T-helper 1 cell treated with Interleukin-12 subunit alpha and Interleukin-12 subunit beta and Interleukin-4 antibody, amounts not matched to agents 30 μg/mL and 1 μg/mL, for 36 hours (primary cell): ENCODE measurements around the gene DNAJA2.

Experiments
- H3K27ac Mint-ChIP-seq: one replicate; pipeline ENCODE4 v1.8.0; 2021; ENCODE audit warnings: mild to moderate bottlenecking, mixed read lengths
- H3K27me3 Mint-ChIP-seq: one replicate; pipeline ENCODE4 v1.8.0; 2021; ENCODE audit warnings: low read depth, mixed read lengths
- H3K36me3 Mint-ChIP-seq: one replicate; pipeline ENCODE4 v1.8.0; 2021; ENCODE audit warnings: low read depth, mixed read lengths
- H3K4me1 Mint-ChIP-seq: one replicate; pipeline ENCODE4 v1.8.0; 2021; ENCODE audit warnings: low read depth, mixed read lengths
- H3K4me3 Mint-ChIP-seq: one replicate; pipeline ENCODE4 v1.8.0; 2021; ENCODE audit warnings: mild to moderate bottlenecking, moderate library complexity, mixed read lengths
- H3K9me3 Mint-ChIP-seq: one replicate; pipeline ENCODE4 v1.8.0; 2021; ENCODE audit warnings: mixed read lengths

The DNAJA2 gene

DNA sequence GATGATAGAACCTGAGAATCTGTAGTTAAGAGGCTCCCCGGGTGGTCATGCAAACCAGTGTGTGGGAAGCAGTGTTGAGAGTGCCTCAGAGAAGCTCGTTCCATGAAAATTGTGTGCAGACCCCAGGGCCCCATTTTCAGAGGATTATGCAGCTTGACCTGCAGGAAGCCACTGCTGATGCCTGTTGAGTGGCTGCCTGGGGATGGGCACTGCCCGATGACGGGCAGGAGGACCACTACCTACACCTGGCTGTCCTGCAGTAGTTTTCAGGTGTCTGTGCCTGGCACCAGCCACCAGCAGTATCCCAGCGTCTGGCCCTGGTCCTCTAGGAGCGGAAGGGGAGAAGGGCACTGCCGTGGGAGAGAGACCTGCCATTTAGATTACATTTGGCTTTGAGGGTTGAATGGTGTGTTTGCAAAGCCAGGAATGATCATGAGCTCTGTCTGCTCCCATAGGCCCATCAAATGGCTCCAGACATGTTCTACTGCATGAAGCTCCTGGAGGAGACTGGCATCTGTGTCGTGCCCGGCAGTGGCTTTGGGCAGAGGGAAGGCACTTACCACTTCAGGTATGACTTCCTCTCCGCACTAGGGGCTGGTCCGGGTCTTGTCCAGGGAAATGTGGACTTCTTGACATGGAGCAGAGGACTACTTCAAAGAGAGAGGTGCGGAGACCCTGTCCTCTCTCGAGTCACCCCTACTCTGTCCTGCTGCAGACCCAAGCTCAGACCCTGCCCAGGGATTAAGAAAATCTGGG is 46.8 kb downstream of the DNAJA2 start:
- peaks cover 4% of the 10 kb centered on the region for H3K36me3 Mint-ChIP-seq

DNA sequence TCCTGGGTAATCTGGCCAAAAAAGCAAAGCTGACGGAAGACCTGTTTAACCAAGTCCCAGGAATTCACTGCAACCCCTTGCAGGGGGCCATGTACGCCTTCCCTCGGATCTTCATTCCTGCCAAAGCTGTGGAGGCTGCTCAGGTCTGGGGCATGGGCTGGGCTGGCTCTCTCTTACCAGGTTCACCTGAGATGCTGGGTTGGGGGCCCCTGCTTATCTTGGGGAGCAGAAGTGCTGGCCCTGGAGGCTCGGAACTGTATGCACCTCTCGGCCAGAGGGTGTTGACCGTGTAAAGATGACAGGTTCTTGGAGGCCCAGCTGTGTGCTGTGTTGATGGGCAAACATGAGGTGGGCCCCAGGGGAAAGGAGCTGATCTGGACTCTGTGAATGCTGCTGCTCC is 49.1 kb downstream of the DNAJA2 start:
- no peaks in the 10 kb centered on the region for H3K9me3 Mint-ChIP-seq
- H3K4me1 Mint-ChIP-seq, result peaks cover 3% of the 10 kb centered on the region
- no peak overlapping the region for H3K4me3 Mint-ChIP-seq
- no peaks in the 10 kb centered on the region for H3K27me3 Mint-ChIP-seq
- H3K36me3 Mint-ChIP-seq, result peaks cover 6% of the 10 kb centered on the region
- H3K27ac Mint-ChIP-seq, result no peak overlapping the region

More for the DNA sequence above, 46.8 kb downstream of the DNAJA2 start:
- H3K4me1 Mint-ChIP-seq, result peaks cover 4% of the 10 kb centered on the region
- H3K4me3 Mint-ChIP-seq, result no peak overlapping the region
- H3K27ac Mint-ChIP-seq, result no peak overlapping the region
- no peaks in the 10 kb centered on the region for H3K27me3 Mint-ChIP-seq
- H3K9me3 Mint-ChIP-seq, result no peaks in the 10 kb centered on the region

DNA sequence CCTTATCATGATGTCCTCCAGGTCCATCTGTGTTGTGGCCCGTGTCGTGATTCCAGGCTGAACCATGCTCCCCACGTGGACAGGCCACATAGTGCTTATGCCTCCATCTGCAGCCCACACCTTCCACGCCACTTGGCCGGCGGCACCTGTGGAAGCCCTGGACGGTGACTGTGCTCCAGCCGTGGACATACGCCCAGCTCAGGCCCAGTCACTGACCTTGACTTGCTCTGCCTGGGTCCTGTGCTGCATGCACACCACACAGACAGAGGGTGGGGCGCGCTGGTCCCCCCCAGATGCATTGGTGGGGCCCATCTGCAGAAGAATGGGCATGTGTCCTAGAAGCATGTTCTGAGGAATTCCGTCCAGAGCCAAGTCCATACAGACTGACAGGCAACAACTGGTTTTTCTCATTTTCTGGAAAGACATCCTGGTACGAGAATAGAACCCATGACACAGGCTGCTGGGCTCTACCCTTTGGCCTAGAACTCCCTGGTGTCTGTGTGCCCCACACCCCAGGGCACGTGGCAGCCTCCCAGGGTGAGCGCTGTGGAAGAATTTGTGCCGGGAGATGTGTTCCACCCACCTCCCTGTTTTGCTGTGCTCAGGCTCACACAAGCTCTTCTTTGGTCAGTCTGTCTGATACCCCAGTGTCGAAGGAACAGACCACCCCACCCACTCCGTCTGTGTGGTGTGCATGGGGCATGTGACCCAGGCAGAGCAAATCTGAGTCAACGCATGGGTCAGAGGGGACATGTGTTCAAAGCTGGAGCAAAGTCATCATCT is 49.8 kb downstream of the DNAJA2 start:
- H3K9me3 Mint-ChIP-seq, result no peaks in the 10 kb centered on the region

DNA sequence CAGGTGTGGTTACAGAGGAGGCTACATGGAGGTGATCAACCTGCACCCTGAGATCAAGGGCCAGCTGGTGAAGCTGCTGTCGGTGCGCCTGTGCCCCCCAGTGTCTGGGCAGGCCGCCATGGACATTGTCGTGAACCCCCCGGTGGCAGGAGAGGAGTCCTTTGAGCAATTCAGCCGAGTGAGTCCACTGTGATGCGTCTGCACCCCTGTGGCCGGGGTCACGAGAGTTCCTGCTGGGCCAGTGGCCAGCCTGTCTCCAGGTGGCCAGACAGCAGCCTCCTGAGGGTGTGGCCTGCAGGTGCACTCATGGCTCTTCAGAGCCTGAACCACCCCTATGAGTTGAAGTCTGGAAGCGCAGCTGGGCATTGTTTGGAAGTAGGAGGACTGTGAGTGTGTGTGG is 51.2 kb downstream of the DNAJA2 start:
- peaks cover 3% of the 10 kb centered on the region for H3K36me3 Mint-ChIP-seq
- H3K27me3 Mint-ChIP-seq, result no peaks in the 10 kb centered on the region
- H3K4me1 Mint-ChIP-seq, result peaks cover 2% of the 10 kb centered on the region
- no peaks in the 10 kb centered on the region for H3K9me3 Mint-ChIP-seq
- H3K27ac Mint-ChIP-seq, result no peak overlapping the region
- no peak overlapping the region for H3K4me3 Mint-ChIP-seq

More for the DNA sequence above, 49.8 kb downstream of the DNAJA2 start:
- no peak overlapping the region for H3K27ac Mint-ChIP-seq
- no peak overlapping the region for H3K4me3 Mint-ChIP-seq
- H3K4me1 Mint-ChIP-seq, result peaks cover 2% of the 10 kb centered on the region
- H3K27me3 Mint-ChIP-seq, result no peaks in the 10 kb centered on the region
- peaks cover 3% of the 10 kb centered on the region for H3K36me3 Mint-ChIP-seq

DNA sequence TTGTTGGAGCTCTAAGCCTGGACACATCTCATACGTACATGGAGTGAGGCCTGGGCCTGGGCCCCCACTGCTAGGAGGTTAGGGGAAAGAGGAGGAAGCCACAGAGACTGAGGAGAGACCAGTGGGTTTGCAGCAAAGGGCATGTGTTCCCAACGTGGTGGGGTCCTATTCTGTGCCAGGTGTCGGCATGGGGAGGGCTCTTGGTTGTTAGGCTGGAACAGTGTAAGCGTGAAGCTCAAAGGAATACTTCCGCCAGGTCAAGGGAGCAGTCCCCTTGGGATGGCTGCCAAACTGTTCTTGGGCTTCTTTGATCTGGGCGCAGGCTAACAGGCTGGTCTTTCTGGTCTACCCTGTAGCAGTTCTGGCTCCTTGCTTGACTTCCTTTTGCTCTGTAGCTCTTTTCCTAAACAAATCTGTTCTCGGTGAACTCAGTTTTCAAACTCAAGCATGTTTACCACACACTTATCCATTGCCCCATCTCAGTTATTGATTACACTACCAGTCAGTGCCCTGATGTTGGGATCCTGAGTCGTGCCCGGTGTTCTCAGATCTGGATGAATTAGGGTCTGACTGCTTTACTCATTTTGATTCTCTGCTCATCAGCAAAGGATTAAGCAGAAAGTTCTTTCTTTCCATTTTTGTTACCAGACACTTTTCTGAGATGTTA is 52.9 kb downstream of the DNAJA2 start:
- H3K4me1 Mint-ChIP-seq, result peaks cover 2% of the 10 kb centered on the region
- no peak overlapping the region for H3K4me3 Mint-ChIP-seq
- H3K36me3 Mint-ChIP-seq, result peaks cover 6% of the 10 kb centered on the region
- H3K27me3 Mint-ChIP-seq, result no peaks in the 10 kb centered on the region
- H3K27ac Mint-ChIP-seq, result no peak overlapping the region
- H3K9me3 Mint-ChIP-seq, result no peaks in the 10 kb centered on the region

DNA sequence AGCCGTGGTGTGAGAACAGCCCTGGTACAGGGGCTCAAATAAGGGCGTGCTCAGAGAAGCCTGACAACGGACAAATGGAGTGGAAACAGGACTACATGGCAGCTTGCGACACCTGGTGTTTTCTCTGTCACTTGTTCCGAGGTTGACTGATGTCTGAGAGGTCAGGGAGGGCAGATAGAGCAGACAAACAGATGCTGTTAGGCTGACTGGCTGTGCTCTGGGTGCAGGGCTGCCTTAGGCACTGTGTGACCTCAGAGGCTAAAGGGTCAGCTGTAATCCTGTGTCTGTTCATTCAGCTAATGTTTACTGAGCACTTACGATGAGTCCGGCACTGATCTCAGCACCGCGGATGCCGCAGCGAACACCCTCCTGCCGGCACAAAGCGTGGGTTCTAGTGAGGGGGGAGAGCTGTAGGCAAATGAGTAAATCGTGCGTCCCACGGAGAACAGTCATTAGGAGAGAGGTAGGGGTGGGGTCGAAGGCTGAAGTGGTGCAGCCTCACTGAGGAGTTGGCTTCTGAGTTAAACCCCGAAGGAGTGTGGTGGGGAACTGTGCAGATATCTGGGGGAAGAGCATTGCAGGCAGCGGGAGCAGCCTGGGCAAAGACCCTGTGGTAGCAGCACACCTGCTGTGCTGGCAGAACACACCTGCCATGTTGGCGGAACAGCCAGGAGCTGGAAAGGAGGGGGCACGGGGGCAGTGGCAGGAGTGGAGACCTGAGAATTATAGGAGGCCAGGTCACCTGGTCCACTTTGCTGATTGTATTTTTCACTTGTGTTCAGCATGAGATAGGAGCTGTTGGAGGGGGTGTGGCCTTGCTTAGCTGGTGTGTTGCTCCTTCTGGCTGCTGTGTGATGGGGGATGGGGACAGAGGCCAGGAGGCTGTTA is 54.3 kb downstream of the DNAJA2 start:
- H3K27me3 Mint-ChIP-seq, result no peaks in the 10 kb centered on the region
- H3K4me3 Mint-ChIP-seq, result no peak overlapping the region
- H3K36me3 Mint-ChIP-seq, result peaks cover 8% of the 10 kb centered on the region
- H3K9me3 Mint-ChIP-seq, result no peaks in the 10 kb centered on the region
- peaks cover 2% of the 10 kb centered on the region for H3K4me1 Mint-ChIP-seq
- H3K27ac Mint-ChIP-seq, result no peak overlapping the region

DNA sequence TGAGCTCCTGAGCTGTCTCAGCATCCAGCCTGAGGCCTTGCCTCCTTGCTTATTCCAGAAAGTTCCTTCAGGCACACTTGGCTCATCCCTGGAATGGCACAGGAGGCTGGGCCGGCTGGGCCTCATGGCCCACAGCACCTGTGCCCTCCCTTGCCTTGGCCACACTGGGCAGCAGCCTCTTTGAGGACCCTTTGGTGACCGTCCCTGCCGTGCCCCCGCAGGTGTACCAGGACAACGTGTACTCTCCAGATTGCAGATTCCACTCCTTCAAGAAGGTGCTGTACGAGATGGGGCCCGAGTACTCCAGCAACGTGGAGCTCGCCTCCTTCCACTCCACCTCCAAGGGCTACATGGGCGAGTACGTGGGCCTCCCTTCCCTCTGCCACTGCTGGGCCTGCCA is 55.1 kb downstream of the DNAJA2 start:
- Mint-ChIP-seq H3K27me3 (no peaks in the 10 kb centered on the region), H3K9me3 (no peaks in the 10 kb centered on the region), H3K4me3 (no peak overlapping the region), H3K4me1 (peaks cover 2% of the 10 kb centered on the region), H3K27ac (no peak overlapping the region), H3K36me3 (peaks cover 8% of the 10 kb centered on the region)

DNA sequence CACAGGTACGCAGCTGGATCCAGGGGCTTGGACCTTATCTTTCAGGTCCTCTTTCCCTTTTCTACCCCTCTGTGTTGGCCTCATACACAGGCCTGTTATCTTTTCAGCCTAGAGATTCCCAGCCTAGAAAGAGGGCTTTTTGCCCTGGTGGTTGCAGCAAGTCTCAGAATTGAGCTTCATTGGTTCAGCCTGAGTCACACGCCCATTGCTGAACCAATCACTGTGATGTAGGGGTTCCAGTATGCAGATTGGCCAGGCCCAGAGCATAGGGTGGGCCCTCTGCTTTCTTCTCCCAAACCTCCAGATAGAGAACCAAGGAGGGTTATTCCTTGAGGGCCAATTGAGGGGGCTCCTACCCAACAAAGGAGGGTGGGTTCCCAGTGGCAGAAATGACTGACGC is 56.5 kb downstream of the DNAJA2 start:
- H3K9me3 Mint-ChIP-seq, result no peaks in the 10 kb centered on the region
- peaks cover 2% of the 10 kb centered on the region for H3K4me1 Mint-ChIP-seq
- H3K4me3 Mint-ChIP-seq, result no peak overlapping the region
- peaks cover 7% of the 10 kb centered on the region for H3K36me3 Mint-ChIP-seq
- no peaks in the 10 kb centered on the region for H3K27me3 Mint-ChIP-seq
- no peak overlapping the region for H3K27ac Mint-ChIP-seq

DNA sequence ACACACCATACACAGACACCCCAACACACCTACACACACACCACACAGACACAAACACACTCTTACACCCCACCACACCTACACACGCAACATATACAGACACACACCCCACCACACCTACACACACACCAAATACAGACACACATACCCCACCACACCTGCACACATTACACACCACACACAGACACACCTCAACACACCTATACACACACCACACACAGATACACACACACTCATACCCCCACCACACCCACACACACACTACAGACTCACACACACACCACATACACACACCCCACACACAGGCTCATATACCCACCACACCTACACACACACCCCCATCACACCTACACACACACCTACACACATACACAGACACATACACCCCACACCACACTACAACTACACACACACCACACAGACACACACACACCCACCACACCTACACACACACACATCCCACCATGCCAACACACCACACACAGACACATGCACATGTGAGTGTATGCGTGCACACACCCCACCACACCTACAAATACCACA is 57.9 kb downstream of the DNAJA2 start:
- Mint-ChIP-seq H3K4me1 (peaks cover 10% of the 10 kb centered on the region), H3K4me3 (no peak overlapping the region), H3K9me3 (no peaks in the 10 kb centered on the region), H3K27ac (no peak overlapping the region), H3K36me3 (peaks cover 9% of the 10 kb centered on the region), H3K27me3 (no peaks in the 10 kb centered on the region)

DNA sequence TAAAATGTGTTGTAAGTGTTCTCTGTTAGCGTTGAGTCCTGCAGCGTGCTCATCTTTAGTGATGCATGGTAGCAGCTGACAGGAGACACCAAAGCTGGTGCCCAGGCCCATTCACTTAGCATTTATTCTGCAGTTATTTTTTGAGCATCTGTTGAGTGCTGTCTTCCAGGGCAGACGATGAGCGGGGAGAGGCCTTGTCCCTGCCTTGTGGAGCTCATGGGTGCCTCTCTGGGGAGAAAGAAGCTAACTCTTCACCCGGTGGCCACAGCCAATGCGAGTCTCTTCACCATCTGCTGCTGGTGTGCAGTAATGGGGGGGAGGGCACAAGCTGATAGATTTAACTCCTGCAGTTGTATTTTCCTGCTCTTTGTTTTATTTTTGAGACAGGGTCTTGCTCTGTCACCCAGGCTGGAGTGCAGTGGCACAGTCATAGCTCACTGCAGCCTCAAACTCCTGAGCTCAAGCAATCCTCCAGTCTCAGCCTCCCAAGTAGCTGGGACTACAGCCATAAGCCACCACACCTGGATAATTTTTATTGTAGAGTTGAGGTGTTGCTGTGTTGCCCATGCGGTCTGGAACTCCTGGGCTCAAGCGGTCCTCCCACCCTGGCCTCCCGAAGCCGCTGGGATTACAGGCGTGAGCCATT is 58.8 kb downstream of the DNAJA2 start:
- peaks cover 8% of the 10 kb centered on the region for H3K36me3 Mint-ChIP-seq
- no peaks in the 10 kb centered on the region for H3K9me3 Mint-ChIP-seq
- peaks cover 10% of the 10 kb centered on the region for H3K4me1 Mint-ChIP-seq
- no peak overlapping the region for H3K4me3 Mint-ChIP-seq
- no peaks in the 10 kb centered on the region for H3K27me3 Mint-ChIP-seq
- H3K27ac Mint-ChIP-seq, result no peak overlapping the region

DNA sequence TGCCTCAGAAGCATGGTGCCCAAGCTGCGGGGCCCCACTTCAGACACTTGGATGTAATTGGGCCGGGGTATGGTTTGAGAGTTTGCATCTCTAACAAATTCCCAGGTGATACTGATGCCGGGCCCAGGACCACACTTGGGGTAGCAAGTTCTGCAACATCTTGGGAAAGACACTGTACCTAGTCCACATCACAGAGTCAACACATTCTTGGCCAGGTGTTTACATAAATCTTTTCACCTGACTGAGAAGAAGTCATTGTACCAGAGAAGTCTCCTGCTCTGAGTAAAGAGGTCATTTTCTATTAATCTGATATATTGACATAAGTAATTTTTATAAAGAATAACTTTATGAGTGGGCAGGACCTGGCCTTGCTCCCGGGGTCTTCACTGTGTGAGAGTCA is 61.8 kb downstream of the DNAJA2 start:
- Mint-ChIP-seq H3K27me3 (no peaks in the 10 kb centered on the region), H3K4me1 (peaks cover 20% of the 10 kb centered on the region), H3K36me3 (peaks cover 7% of the 10 kb centered on the region), H3K27ac (no peak overlapping the region), H3K4me3 (no peak overlapping the region), H3K9me3 (no peaks in the 10 kb centered on the region)

DNA sequence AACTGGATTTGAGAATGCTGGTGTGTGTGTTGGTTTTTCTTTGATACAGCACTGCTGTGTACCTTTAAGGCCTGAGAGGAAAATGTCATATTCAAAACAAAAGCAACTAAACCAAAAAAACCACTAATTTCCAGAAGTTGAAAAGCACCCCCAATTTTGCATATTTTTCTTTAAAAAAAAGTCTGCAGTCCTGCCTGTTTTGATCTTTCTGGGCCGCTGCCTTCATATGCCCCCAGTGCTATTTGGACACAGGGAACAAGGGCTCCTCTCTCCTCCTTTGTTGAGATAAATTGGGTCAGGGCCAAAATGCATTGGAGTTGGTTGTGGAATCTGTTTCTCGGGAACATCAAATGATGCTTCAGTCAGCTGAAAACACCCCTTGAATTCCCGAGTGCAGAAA is 62.4 kb downstream of the DNAJA2 start:
- H3K9me3 Mint-ChIP-seq, result no peaks in the 10 kb centered on the region
- peaks cover 20% of the 10 kb centered on the region for H3K4me1 Mint-ChIP-seq
- peak overlapping the region; percentile 63 for H3K27ac Mint-ChIP-seq
- peak overlapping the region; percentile 19 for H3K4me3 Mint-ChIP-seq
- H3K27me3 Mint-ChIP-seq, result no peaks in the 10 kb centered on the region
- H3K36me3 Mint-ChIP-seq, result peaks cover 7% of the 10 kb centered on the region

DNA sequence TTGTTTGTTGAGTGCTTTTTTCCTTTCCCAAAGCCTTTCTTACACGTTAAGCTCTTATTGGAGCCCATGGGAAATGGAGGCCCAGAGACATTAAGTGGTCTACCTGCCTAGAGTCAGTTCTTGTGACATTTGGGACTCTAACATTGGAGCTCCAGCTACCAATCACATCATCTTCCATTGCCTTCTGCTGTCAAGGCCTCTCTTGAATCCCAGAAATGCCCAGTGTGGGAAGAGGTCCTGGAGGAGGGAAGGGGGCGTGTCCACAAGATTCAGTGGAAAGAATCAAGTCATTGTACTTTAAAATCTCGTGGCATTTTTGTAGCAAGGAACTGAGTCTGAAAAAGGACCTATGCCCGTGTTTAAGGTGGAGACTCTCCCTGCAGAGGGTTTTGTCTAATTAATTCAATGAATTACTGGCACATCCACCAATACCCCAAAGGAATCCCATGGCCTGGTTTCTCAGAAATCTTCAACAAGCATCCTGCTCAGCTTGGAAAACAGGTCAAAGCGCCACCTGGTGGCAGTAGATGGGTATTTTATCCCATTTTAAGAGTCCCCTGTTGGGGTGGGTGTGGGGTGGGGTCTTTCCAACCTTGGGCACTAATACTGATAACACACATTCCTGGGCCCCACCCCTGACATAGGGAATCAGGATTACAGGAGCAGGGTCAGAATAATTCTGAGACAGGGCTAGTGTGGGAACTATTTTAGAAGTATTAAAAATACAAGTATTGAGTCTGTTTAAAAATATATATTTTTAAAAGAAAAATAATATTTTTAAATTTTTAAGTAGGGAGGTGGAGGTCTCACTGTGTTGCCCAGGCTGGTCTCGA is 64.7 kb downstream of the DNAJA2 start:
- Mint-ChIP-seq H3K27ac (peak overlapping the region; percentile 20), H3K27me3 (no peaks in the 10 kb centered on the region), H3K4me1 (peaks cover 20% of the 10 kb centered on the region), H3K4me3 (no peak overlapping the region), H3K9me3 (no peaks in the 10 kb centered on the region), H3K36me3 (peaks cover 2% of the 10 kb centered on the region)
